ENCODE data around the gene NMNAT2.
A peak's percentile ranks its signal among the peaks of the same experiment; 100 is the strongest.

- TF ChIP-seq, protein P1, sequence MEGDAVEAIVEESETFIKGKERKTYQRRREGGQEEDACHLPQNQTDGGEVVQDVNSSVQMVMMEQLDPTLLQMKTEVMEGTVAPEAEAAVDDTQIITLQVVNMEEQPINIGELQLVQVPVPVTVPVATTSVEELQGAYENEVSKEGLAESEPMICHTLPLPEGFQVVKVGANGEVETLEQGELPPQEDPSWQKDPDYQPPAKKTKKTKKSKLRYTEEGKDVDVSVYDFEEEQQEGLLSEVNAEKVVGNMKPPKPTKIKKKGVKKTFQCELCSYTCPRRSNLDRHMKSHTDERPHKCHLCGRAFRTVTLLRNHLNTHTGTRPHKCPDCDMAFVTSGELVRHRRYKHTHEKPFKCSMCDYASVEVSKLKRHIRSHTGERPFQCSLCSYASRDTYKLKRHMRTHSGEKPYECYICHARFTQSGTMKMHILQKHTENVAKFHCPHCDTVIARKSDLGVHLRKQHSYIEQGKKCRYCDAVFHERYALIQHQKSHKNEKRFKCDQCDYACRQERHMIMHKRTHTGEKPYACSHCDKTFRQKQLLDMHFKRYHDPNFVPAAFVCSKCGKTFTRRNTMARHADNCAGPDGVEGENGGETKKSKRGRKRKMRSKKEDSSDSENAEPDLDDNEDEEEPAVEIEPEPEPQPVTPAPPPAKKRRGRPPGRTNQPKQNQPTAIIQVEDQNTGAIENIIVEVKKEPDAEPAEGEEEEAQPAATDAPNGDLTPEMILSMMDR (IDR thresholded peaks at IDR 0.05; ENCODE audit: low read depth, low read length) = peak; percentile 6
- no peak for TF ChIP-seq POLR2A (IDR thresholded peaks at IDR 0.05; ENCODE audit: extremely low read depth, insufficient read length)
Measured at GRCh38 chr1:183306317-183307042, 111.7 kb downstream of the NMNAT2 start.
